OCI-LY7 (cell line): ENCODE results near the gene TSHZ2.

Experiments used
- CTCF ChIP-seq: fragments of 200-600 bp; sonication (generic); conservative IDR thresholded peaks from 2 replicates; pipeline ENCODE4 v1.5.1; 2014; ENCODE audit warnings: mild to moderate bottlenecking, antibody characterized with exemption, low read length, moderate library complexity, mixed read lengths
- EZH2phosphoT487 ChIP-seq: fragments of 200-600 bp; sonication (generic); IDR thresholded peaks from 2 replicates; pipeline ENCODE4 v1.6.1; 2018; ENCODE audit warnings: low read depth, borderline replicate concordance, mild to moderate bottlenecking, mixed run types, antibody characterized with exemption, low read length, moderate library complexity, mixed read lengths

DNA sequence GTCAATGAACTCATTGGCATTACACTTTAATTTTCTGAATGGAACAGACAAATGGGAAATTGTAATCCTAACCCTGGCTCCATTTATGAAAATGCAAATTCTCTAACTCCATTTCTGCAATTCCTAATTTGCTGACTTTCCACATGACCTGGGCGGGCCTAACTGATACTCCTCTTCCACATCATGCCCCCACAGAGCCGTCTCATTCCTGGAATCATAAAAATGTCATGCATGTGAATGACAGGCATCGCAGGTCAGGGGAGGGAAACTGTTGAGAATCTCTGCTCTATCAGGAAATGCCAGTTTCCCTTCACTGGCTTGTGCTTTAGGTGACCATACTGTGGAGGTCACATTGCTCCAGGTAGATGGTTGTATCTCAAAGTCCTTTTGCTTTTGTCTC, 456.4 kb downstream of the TSHZ2 start:
- TF ChIP-seq CTCF, result no peak
- no peak for TF ChIP-seq EZH2phosphoT487
